HepG2 (cell line): ENCODE results near the gene OR2B2. TPM values are rescaled to one million over a fixed set of nuclear protein-coding genes. Genes with fewer than 3 reads are reported as not detected.

Source experiments
- GTF2F1 ChIP-seq: fragments of 150-350 bp; IDR thresholded peaks from 2 replicates; pipeline ENCODE4 v1.6.1; 2014; ENCODE audit warnings: low read length
- HOXA9 ChIP-seq: sonication (generic); formaldehyde crosslinking; IDR thresholded peaks from 2 replicates; pipeline ENCODE4 v1.8.1; 2022; ENCODE audit warnings: missing genetic modification reagents, mild to moderate bottlenecking, moderate library complexity, borderline replicate concordance
- ISX ChIP-seq: sonication (generic); formaldehyde crosslinking; conservative IDR thresholded peaks from 2 replicates; pipeline ENCODE4 v1.5.0; 2020; ENCODE audit warnings: missing genetic modification reagents
- MTF1 ChIP-seq: sonication (generic); formaldehyde crosslinking; IDR thresholded peaks from 2 replicates; pipeline ENCODE4 v1.5.0; 2020; ENCODE audit warnings: missing genetic modification reagents
- SAP130 ChIP-seq: IDR thresholded peaks from 2 replicates; pipeline ENCODE4 v1.6.1; 2016; ENCODE audit warnings: low read depth
- SYNCRIP ChIP-seq: fragments of 200-400 bp; formaldehyde crosslinking; IDR thresholded peaks from 2 replicates; pipeline ENCODE4 v1.6.1; 2018; ENCODE audit warnings: mild to moderate bottlenecking, low read depth, low read length; ENCODE audit not compliant: insufficient read depth
- TCF7L2 ChIP-seq: IDR thresholded peaks from 2 replicates; pipeline ENCODE4 v1.6.1; 2011; ENCODE audit warnings: mild to moderate bottlenecking, low read depth, low read length, moderate library complexity
- ZFP1 ChIP-seq: IDR thresholded peaks from 2 replicates; pipeline ENCODE4 v1.6.1; 2016
- ZFX ChIP-seq: sonication (generic); formaldehyde crosslinking; IDR thresholded peaks from 2 replicates; pipeline ENCODE4 v1.4.0; 2020; ENCODE audit warnings: mild to moderate bottlenecking, low read depth, missing genetic modification reagents, moderate library complexity
- ZNF138 ChIP-seq: sonication (generic); formaldehyde crosslinking; IDR thresholded peaks from 2 replicates; pipeline ENCODE4 v1.5.0; 2020; ENCODE audit warnings: mild to moderate bottlenecking, low read depth, missing genetic modification reagents
- ZNF160 ChIP-seq: sonication (generic); formaldehyde crosslinking; IDR thresholded peaks from 2 replicates; pipeline ENCODE4 v1.8.0; 2022; ENCODE audit warnings: mild to moderate bottlenecking, inconsistent platforms, missing genetic modification reagents
- ZNF251 ChIP-seq: sonication (generic); formaldehyde crosslinking; IDR thresholded peaks from 2 replicates; pipeline ENCODE4 v1.9.0; 2021; ENCODE audit warnings: mild to moderate bottlenecking, missing genetic modification reagents
- ZNF274 ChIP-seq: sonication (generic); formaldehyde crosslinking; IDR thresholded peaks from 2 replicates; pipeline ENCODE4 v1.5.1; 2020; ENCODE audit warnings: mild to moderate bottlenecking, missing genetic modification reagents
- ZNF326 ChIP-seq: sonication (generic); formaldehyde crosslinking; IDR thresholded peaks from 2 replicates; pipeline ENCODE4 v1.4.0; 2020; ENCODE audit warnings: missing genetic modification reagents, borderline replicate concordance
- ZNF33A ChIP-seq: sonication (generic); formaldehyde crosslinking; IDR thresholded peaks from 2 replicates; pipeline ENCODE4 v1.5.1; 2020; ENCODE audit warnings: missing genetic modification reagents, mild to moderate bottlenecking, moderate library complexity, borderline replicate concordance
- ZSCAN12 ChIP-seq: sonication (generic); formaldehyde crosslinking; IDR thresholded peaks from 2 replicates; pipeline ENCODE4 v1.9.0; 2021; ENCODE audit warnings: mild to moderate bottlenecking, missing genetic modification reagents
- polyA plus RNA-seq, 8 experiments: library from polyadenylated mRNA; depleted of rRNA in 3 of 8; stranded (reverse) in 7 of 8; unstranded in 1 of 8; fragments of >200 nt; fragmentation: Illumina TruSeq in 4 of 8; extraction: Trizol in 4 of 8; gene quantifications; 2 replicates each; pipeline versions ENCODE4 v1.2.1 to v1.2.3, GENCODE V29; 2011 to 2016; ENCODE audit warnings: low read depth in 4 of 8, missing spikeins in 1 of 8, mixed read lengths in 1 of 8; ENCODE audit not compliant: insufficient read depth in 1 of 8
- total RNA-seq, 5 experiments: library from RNA; depleted of rRNA; stranded (reverse); fragments of >200 nt; fragmentation: Illumina TruSeq; extraction: Trizol; gene quantifications; 2 replicates each; pipeline ENCODE4 v1.2.3, GENCODE V29; 2016; ENCODE audit warnings: low read depth in 1 of 5
- TF ChIP-seq, protein P1 (sequence below): sonication (generic); formaldehyde crosslinking; IDR thresholded peaks from 2 replicates; pipeline ENCODE4 v1.8.1; 2023; ENCODE audit warnings: mild to moderate bottlenecking, inconsistent platforms, moderate library complexity, missing genetic modification reagents, borderline replicate concordance
- TF ChIP-seq, protein P2 (sequence below): sonication (generic); formaldehyde crosslinking; IDR thresholded peaks from 2 replicates; pipeline ENCODE4 v1.5.1; 2020; ENCODE audit warnings: mild to moderate bottlenecking, missing genetic modification reagents, borderline replicate concordance
- TF ChIP-seq, protein P3 (sequence below): sonication (generic); formaldehyde crosslinking; IDR thresholded peaks from 2 replicates; pipeline ENCODE4 v1.4.0; 2020; ENCODE audit warnings: missing genetic modification reagents
- TF ChIP-seq, protein P4 (sequence below): sonication (generic); formaldehyde crosslinking; IDR thresholded peaks from 2 replicates; pipeline ENCODE4 v1.9.0; 2021; ENCODE audit warnings: missing genetic modification reagents, mild to moderate bottlenecking, borderline replicate concordance

The OR2B2 gene
- total and polyA plus RNA-seq, 2 of the 13 experiments (the other 11 are each of a cell fraction or from before 2014, with no cell fraction given), result not detected

DNA sequence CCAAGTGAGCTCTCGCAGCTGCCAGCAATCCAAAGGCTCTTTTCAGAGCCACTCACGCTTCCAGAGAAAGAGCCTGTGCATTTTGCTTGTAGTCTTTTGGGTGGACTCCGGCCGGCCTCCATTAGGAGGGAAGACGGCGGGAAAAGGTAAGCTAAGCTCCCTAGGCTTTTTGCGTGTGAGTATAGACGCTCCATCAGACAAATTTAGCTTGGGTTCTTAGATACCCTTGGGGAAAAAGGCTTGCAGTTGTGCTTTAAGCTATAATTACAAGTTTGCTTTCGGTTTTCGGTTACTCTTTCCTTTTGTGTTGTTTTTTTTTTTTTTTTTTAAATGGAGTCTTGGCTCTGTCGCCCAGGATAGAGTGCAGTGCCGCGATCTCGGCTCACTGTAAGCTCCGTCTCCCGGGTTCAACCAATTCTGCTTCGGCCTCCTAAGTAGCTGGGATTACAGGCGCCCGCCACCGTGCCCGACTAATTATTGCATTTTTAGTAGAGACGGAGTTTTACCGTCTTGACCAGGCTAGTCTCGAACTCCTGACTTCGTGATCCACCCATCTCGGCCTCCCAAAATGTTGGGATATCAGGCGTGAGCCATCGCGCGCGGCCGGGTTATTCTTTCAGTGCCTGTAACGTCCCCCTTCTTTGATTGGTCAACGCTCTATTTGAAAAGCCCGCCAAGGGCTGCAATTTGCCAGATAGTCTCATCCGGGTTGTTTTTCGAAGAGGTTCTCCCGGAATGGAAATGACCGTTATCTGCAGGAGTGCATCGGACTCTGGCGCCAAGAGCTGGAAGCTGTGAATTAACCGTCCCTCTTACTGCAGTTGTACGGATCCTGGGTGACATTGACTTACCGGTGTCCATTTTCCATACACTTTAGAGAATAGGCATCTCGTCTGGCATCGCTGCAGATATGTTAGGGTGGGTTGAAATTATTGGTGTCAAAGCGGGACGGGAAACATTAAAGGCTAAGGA lies 18.1 kb downstream of the OR2B2 start (continued):
- TF ChIP-seq, protein P1, sequence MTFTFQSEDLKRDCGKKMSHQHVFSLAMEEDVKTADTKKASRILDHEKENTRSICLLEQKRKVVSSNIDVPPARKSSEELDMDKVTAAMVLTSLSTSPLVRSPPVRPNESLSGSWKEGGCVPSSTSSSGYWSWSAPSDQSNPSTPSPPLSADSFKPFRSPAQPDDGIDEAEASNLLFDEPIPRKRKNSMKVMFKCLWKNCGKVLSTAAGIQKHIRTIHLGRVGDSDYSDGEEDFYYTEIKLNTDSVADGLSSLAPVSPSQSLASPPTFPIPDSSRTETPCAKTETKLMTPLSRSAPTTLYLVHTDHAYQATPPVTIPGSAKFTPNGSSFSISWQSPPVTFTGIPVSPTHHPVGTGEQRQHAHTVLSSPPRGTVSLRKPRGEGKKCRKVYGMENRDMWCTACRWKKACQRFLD (CRISPR knock-in tag), result 0 out of 2 replicates have a peak, but pooled peaks have one; percentile 51
- no peak for TF ChIP-seq ZNF33A (CRISPR knock-in tag)
- TF ChIP-seq, protein P2, sequence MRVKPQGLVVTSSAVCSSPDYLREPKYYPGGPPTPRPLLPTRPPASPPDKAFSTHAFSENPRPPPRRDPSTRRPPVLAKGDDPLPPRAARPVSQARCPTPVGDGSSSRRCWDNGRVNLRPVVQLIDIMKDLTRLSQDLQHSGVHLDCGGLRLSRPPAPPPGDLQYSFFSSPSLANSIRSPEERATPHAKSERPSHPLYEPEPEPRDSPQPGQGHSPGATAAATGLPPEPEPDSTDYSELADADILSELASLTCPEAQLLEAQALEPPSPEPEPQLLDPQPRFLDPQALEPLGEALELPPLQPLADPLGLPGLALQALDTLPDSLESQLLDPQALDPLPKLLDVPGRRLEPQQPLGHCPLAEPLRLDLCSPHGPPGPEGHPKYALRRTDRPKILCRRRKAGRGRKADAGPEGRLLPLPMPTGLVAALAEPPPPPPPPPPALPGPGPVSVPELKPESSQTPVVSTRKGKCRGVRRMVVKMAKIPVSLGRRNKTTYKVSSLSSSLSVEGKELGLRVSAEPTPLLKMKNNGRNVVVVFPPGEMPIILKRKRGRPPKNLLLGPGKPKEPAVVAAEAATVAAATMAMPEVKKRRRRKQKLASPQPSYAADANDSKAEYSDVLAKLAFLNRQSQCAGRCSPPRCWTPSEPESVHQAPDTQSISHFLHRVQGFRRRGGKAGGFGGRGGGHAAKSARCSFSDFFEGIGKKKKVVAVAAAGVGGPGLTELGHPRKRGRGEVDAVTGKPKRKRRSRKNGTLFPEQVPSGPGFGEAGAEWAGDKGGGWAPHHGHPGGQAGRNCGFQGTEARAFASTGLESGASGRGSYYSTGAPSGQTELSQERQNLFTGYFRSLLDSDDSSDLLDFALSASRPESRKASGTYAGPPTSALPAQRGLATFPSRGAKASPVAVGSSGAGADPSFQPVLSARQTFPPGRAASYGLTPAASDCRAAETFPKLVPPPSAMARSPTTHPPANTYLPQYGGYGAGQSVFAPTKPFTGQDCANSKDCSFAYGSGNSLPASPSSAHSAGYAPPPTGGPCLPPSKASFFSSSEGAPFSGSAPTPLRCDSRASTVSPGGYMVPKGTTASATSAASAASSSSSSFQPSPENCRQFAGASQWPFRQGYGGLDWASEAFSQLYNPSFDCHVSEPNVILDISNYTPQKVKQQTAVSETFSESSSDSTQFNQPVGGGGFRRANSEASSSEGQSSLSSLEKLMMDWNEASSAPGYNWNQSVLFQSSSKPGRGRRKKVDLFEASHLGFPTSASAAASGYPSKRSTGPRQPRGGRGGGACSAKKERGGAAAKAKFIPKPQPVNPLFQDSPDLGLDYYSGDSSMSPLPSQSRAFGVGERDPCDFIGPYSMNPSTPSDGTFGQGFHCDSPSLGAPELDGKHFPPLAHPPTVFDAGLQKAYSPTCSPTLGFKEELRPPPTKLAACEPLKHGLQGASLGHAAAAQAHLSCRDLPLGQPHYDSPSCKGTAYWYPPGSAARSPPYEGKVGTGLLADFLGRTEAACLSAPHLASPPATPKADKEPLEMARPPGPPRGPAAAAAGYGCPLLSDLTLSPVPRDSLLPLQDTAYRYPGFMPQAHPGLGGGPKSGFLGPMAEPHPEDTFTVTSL (CRISPR knock-in tag), result no peak
- TF ChIP-seq ZNF138 (CRISPR knock-in tag), result no peak
- TF ChIP-seq SYNCRIP, result no peak
- no peak for TF ChIP-seq ZFX (CRISPR knock-in tag)
- peak; percentile 68; the same call in 1 of the 2 replicates for TF ChIP-seq HOXA9 (CRISPR knock-in tag)
- no peak for TF ChIP-seq GTF2F1
- TF ChIP-seq ZFP1 (CRISPR knock-in tag), result 0 out of 2 replicates have a peak, but pooled peaks have one; percentile 52
- TF ChIP-seq TCF7L2, result no peak
- TF ChIP-seq ZSCAN12 (CRISPR knock-in tag), result no peak
- no peak for TF ChIP-seq ZNF326 (CRISPR knock-in tag)
- TF ChIP-seq ISX (CRISPR knock-in tag), result no peak; the same call in 1 of the 2 replicates
- peak; percentile 67 for TF ChIP-seq MTF1
- no peak; the same call in 1 of the 2 replicates for TF ChIP-seq ZNF274 (CRISPR knock-in tag)
- TF ChIP-seq, protein P3, sequence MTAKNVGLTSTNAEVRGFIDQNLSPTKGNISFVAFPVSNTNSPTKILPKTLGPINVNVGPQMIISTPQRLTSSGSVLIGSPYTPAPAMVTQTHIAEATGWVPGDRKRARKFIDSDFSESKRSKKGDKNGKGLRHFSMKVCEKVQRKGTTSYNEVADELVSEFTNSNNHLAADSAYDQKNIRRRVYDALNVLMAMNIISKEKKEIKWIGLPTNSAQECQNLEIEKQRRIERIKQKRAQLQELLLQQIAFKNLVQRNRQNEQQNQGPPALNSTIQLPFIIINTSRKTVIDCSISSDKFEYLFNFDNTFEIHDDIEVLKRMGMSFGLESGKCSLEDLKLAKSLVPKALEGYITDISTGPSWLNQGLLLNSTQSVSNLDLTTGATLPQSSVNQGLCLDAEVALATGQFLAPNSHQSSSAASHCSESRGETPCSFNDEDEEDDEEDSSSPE, result peak; percentile 100
- TF ChIP-seq SAP130 (CRISPR knock-in tag), result peak; percentile 97
- TF ChIP-seq, protein P4, sequence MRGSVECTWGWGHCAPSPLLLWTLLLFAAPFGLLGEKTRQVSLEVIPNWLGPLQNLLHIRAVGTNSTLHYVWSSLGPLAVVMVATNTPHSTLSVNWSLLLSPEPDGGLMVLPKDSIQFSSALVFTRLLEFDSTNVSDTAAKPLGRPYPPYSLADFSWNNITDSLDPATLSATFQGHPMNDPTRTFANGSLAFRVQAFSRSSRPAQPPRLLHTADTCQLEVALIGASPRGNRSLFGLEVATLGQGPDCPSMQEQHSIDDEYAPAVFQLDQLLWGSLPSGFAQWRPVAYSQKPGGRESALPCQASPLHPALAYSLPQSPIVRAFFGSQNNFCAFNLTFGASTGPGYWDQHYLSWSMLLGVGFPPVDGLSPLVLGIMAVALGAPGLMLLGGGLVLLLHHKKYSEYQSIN (CRISPR knock-in tag), result no peak
- TF ChIP-seq ZNF160, result no peak
- TF ChIP-seq ZNF251 (CRISPR knock-in tag), result no peak
